Endothelial cell of umbilical vein (primary cell): ENCODE measurements around the gene CCDC85B. TPM values are rescaled to one million over a fixed set of nuclear protein-coding genes. Genes with fewer than 3 reads are reported as not detected.
A peak's percentile ranks its signal among the peaks of the same experiment; 100 is the strongest.
"Not testable (repeated sequence)": the region's sequence is repeated elsewhere in the genome, so short reads cannot be mapped to it uniquely, and the experiment has no call there.

Experiments used
- BruUV-seq: library from RNA; stranded (reverse); fragments of 400-500 nt; replicated peaks from 2 replicates; lab custom pipeline; 2021; lab: Mats Ljungman, UMichigan
- CTCF ChIA-PET: fragments of 300-600, 350-600 bp; sonication (Branson Sonifier 250); formaldehyde crosslinking; loops from one replicate; lab custom pipeline; 2021; ENCODE audit warnings: antibody characterized with exemption, inconsistent platforms; lab: Charles Lee
- POLR2A ChIA-PET: fragments of 300-600, 350-600 bp; sonication (Branson Sonifier 250); formaldehyde crosslinking; loops from one replicate; lab custom pipeline; 2021; ENCODE audit warnings: antibody characterized with exemption, inconsistent platforms; lab: Charles Lee
- DNase-seq: peaks from one replicate; pipeline ENCODE4 v3.0.0-alpha.2; 2011; ENCODE audit warnings: low read depth, low spot score
- FAIRE-seq: peaks from 2 replicates; lab custom pipeline; 2011; peaks lifted over from hg19 to GRCh38; lab: Jason Lieb, UNC
- H2AFZ ChIP-seq: 2 replicates; pipeline ENCODE4 v1.6.0; 2012; ENCODE audit warnings: low read depth, low read length, control low read depth, inconsistent platforms
- H3K27ac ChIP-seq: 2 replicates; pipeline ENCODE4 v1.5.1; 2011; ENCODE audit warnings: low read depth, mild to moderate bottlenecking, control low read depth, low read length, moderate library complexity; ENCODE audit not compliant: insufficient read depth
- H3K27me3 ChIP-seq, 2 experiments: 2 replicates each; pipeline versions ENCODE4 v1.6.0 to v1.6.1; 2011; ENCODE audit warnings: low read length in 2 of 2, mixed read lengths in 1 of 2; ENCODE audit not compliant: control insufficient read depth in 2 of 2, insufficient read depth in 2 of 2
- H3K36me3 ChIP-seq, 2 experiments: 2 replicates in 1 of 2; 3 replicates in 1 of 2; pipeline ENCODE4 v1.5.1; 2011; ENCODE audit warnings: low read length in 2 of 2, mild to moderate bottlenecking in 1 of 2, moderate library complexity in 1 of 2; ENCODE audit not compliant: control insufficient read depth in 2 of 2, insufficient read depth in 2 of 2; ENCODE audit errors: extremely low read depth in 1 of 2
- H3K4me1 ChIP-seq: 3 replicates; pipeline ENCODE4 v1.5.1; 2011; ENCODE audit warnings: mild to moderate bottlenecking, low read length; ENCODE audit not compliant: control insufficient read depth, insufficient read depth; ENCODE audit errors: extremely low read depth
- H3K4me2 ChIP-seq: 2 replicates; pipeline ENCODE4 v1.6.1; 2011; ENCODE audit warnings: low read length, control low read depth, mixed read lengths; ENCODE audit not compliant: insufficient read depth
- H3K4me3 ChIP-seq, 3 experiments: fragments of 200-600 bp in 1 of 3; sonication (generic), shearing (Covaris generic) in 1 of 3; replicated peaks in 1 of 3; 2 replicates each; pipeline ENCODE4 v1.5.1; 2011 to 2016; ENCODE audit warnings: control low read depth in 3 of 3, low read length in 3 of 3, mild to moderate bottlenecking in 2 of 3, inconsistent platforms in 1 of 3, low read depth in 1 of 3, moderate library complexity in 1 of 3; ENCODE audit not compliant: insufficient read depth in 1 of 3
- H3K79me2 ChIP-seq: 2 replicates; pipeline ENCODE4 v1.6.0; 2012; ENCODE audit warnings: low read length, inconsistent platforms; ENCODE audit not compliant: control insufficient read depth, insufficient read depth
- H3K9ac ChIP-seq: replicated peaks from 2 replicates; pipeline ENCODE3; 2011; ENCODE audit warnings: low read length, control low read depth; ENCODE audit not compliant: insufficient read depth; ENCODE audit errors: extremely low read depth
- H3K9me1 ChIP-seq: replicated peaks from 3 replicates; pipeline ENCODE4 v1.6.0; 2011; ENCODE audit warnings: mild to moderate bottlenecking, low read length; ENCODE audit not compliant: control insufficient read depth, insufficient read depth; ENCODE audit errors: extremely low read depth
- H3K9me3 ChIP-seq: replicated peaks from 2 replicates; pipeline ENCODE4 v1.5.1; 2012; ENCODE audit warnings: low read length, inconsistent platforms; ENCODE audit not compliant: control insufficient read depth, insufficient read depth
- H4K20me1 ChIP-seq: replicated peaks from 2 replicates; pipeline ENCODE3; 2011; ENCODE audit warnings: mild to moderate bottlenecking, low read length; ENCODE audit not compliant: control insufficient read depth, insufficient read depth; ENCODE audit errors: extremely low read depth
- EZH2 ChIP-seq: IDR thresholded peaks from 2 replicates; pipeline ENCODE4 v1.6.1; 2012; ENCODE audit warnings: borderline replicate concordance, low read depth, mild to moderate bottlenecking, moderate library complexity, low read length, inconsistent platforms; ENCODE audit not compliant: severe bottlenecking
- FOS ChIP-seq: IDR thresholded peaks from 2 replicates; pipeline ENCODE4 v1.6.1; 2011; ENCODE audit warnings: mild to moderate bottlenecking, low read length, moderate library complexity, borderline replicate concordance; ENCODE audit not compliant: insufficient read depth
- GATA2 ChIP-seq: IDR thresholded peaks from 2 replicates; pipeline ENCODE4 v1.7.0; 2011; ENCODE audit warnings: low read depth, mild to moderate bottlenecking, moderate library complexity, mixed read lengths, low read length; ENCODE audit not compliant: insufficient read length, insufficient read depth
- JUN ChIP-seq: IDR thresholded peaks from 2 replicates; pipeline ENCODE4 v1.6.1; 2011; ENCODE audit warnings: borderline replicate concordance, low read depth; ENCODE audit not compliant: insufficient read length, insufficient read depth
- MYC ChIP-seq: IDR thresholded peaks from one replicate; pipeline ENCODE4 v1.6.1; 2011; ENCODE audit warnings: mild to moderate bottlenecking, low read depth, low read length
- POLR2A ChIP-seq: IDR thresholded peaks from 2 replicates; pipeline ENCODE4 v1.6.1; 2012; ENCODE audit warnings: low read depth, mild to moderate bottlenecking, control low read depth, low read length
- POLR2AphosphoS5 ChIP-seq: IDR thresholded peaks from 2 replicates; pipeline ENCODE4 v1.6.1; 2012; ENCODE audit warnings: low read depth, mild to moderate bottlenecking, control low read depth, low read length, moderate library complexity; ENCODE audit not compliant: insufficient read depth
- dilution Hi-C: fragments of 300-500 bp; cut with MboI; formaldehyde crosslinking; loops from one replicate; pipeline ENCODE4 v1.15.0; 2019; ENCODE audit warnings: low sequenced_read_pairs; ENCODE audit not compliant: extremely low pct_ligation_motif_present
- intact Hi-C: fragments of 100-400 bp; cut with micrococcal nuclease; formaldehyde crosslinking; loops from one replicate; pipeline ENCODE4 v1.10.0; 2022
- polyA plus RNA-seq, 4 experiments: library from polyadenylated mRNA; depleted of rRNA in 3 of 4; stranded (reverse) in 3 of 4; unstranded in 1 of 4; fragments of >200 nt; gene quantifications; 2 replicates each; pipeline versions ENCODE4 v1.2.1 to v1.2.3, GENCODE V29; 2011 to 2012; ENCODE audit warnings: missing spikeins in 1 of 4
- total RNA-seq: library from RNA; stranded (reverse); gene quantifications from 2 replicates; pipeline ENCODE4 v1.2.3, GENCODE V29; 2021
- TF ChIP-seq, protein P1 (sequence below), 2 donors: IDR thresholded peaks; 1 replicate in 1 of 2; 2 replicates in 1 of 2; pipeline ENCODE4 v1.5.1; 2011; ENCODE audit warnings: low read length in 2 of 2, mild to moderate bottlenecking in 2 of 2, moderate library complexity in 2 of 2, control low read depth in 1 of 2, inconsistent platforms in 1 of 2, low read depth in 1 of 2; ENCODE audit not compliant: insufficient read depth in 1 of 2; ENCODE audit errors: extremely low read depth in 1 of 2
- TF ChIP-seq, protein P2 (sequence below): IDR thresholded peaks from 2 replicates; pipeline ENCODE4 v1.6.1; 2011; ENCODE audit not compliant: insufficient read depth, insufficient read length

Gene CCDC85B
- total and polyA plus RNA-seq, 2 donors (not counting 3 experiments of a cell fraction or from before 2014, with no cell fraction given), result 105 to 107 TPM

DNA sequence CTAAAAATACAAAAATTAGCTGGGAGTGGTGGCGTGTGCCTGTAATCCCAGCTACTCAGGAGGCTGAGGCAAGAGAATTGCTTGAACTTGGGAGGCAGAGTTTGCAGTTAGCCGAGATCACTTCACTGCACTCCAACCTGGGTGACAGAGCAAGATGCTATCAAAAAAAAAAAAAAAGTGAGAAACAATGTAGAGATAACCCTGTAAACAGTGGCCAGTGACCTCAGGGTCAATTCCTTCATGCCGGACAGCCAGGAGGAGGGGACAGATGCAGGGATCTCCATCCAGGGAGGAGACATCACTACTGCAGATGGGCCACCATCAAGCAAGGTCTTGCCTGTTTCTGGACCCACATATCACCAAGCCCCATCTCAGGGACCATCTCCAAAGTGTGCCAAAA is 42.7 kb upstream of the CCDC85B start:
- H3K27me3 ChIP-seq, result no peaks in the 10 kb centered on the region
- H4K20me1 ChIP-seq, result no peaks in the 10 kb centered on the region
- BruUV-seq, result no TSS peak
- no peaks in the 10 kb centered on the region for H3K9me1 ChIP-seq
- no peaks in the 10 kb centered on the region for H3K79me2 ChIP-seq
- H2AFZ ChIP-seq, result no peak overlapping the region
- peaks cover 0 to 11% of the 10 kb centered on the region in 2 experiments for H3K36me3 ChIP-seq
- no peak overlapping the region for H3K4me3 ChIP-seq
- TF ChIP-seq EZH2 (no peak), MYC (no peak), JUN (no peak), POLR2AphosphoS5 (no peak), POLR2A (no peak), GATA2 (no peak), FOS (no peak)
- TF ChIP-seq, protein P1, sequence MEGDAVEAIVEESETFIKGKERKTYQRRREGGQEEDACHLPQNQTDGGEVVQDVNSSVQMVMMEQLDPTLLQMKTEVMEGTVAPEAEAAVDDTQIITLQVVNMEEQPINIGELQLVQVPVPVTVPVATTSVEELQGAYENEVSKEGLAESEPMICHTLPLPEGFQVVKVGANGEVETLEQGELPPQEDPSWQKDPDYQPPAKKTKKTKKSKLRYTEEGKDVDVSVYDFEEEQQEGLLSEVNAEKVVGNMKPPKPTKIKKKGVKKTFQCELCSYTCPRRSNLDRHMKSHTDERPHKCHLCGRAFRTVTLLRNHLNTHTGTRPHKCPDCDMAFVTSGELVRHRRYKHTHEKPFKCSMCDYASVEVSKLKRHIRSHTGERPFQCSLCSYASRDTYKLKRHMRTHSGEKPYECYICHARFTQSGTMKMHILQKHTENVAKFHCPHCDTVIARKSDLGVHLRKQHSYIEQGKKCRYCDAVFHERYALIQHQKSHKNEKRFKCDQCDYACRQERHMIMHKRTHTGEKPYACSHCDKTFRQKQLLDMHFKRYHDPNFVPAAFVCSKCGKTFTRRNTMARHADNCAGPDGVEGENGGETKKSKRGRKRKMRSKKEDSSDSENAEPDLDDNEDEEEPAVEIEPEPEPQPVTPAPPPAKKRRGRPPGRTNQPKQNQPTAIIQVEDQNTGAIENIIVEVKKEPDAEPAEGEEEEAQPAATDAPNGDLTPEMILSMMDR (IDR thresholded peaks at IDR 0.05; ENCODE audit: extremely low read depth in 1 of 2, insufficient read depth in 1 of 2, low read depth in 1 of 2, low read length in 2 of 2), result no peak
- TF ChIP-seq, protein P2, sequence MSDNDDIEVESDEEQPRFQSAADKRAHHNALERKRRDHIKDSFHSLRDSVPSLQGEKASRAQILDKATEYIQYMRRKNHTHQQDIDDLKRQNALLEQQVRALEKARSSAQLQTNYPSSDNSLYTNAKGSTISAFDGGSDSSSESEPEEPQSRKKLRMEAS, result no peak
- dilution Hi-C loops, result no loop called here
- no peaks in the 10 kb centered on the region for H3K4me1 ChIP-seq
- FAIRE-seq (no peak), DNase-seq (no peak)
- ChIA-PET CTCF (interaction anchor here (1.3 to 2.8 kb wide), 2 partner anchors 10 to 15 kb away, joined by 6 read pairs; no protein-coding TSS in a partner anchor), POLR2A (no interaction called here)
- no peak overlapping the region for H3K9ac ChIP-seq
- intact Hi-C loops, result no loop called here
- no peak overlapping the region for H3K27ac ChIP-seq
- H3K9me3 ChIP-seq, result no peaks in the 10 kb centered on the region
- H3K4me2 ChIP-seq, result no peak overlapping the region

DNA sequence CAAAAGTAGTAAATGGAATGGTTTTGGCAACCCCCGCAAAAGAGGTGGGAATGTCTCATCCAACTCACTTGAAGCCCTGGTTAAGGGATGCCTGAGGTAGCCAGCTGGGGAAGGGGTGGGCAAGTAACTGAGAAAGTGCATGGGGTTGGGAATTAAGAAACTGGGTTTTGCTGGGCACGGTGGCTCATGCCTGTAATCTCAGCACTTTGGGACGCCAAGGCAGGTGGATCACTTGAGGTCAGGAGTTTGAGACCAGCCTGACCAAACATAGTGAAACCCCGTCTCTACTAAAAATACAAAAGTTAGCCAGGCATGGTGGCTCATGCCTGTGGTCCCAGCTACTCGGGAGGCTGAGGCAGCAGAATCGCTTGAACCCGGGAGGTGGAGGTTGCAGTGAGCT is 41.8 kb upstream of the CCDC85B start:
- dilution Hi-C loops, result not testable (repeated sequence)

More for the DNA sequence above, 41.8 kb upstream of the CCDC85B start:
- DNase-seq, FAIRE-seq, H3K27ac ChIP-seq, H3K4me3 ChIP-seq, H3K4me2 ChIP-seq, H2AFZ ChIP-seq, H3K9me1 ChIP-seq, H3K4me1 ChIP-seq, H4K20me1 ChIP-seq, H3K9ac ChIP-seq, H3K79me2 ChIP-seq, H3K27me3 ChIP-seq, H3K9me3 ChIP-seq, intact Hi-C loops: not testable (repeated sequence)
- TSS peak; percentile 0 for BruUV-seq
- CTCF ChIA-PET, result interaction anchor here (1.6 to 3.4 kb wide), 3 partner anchors 11 to 68 kb away, joined by 6 to 16 read pairs (median 7); partner anchors contain the start of genes AP5B1 and MUS81
- H3K36me3 ChIP-seq, result peaks cover 8 to 20% of the 10 kb centered on the region in 2 experiments
- POLR2A ChIA-PET, result interaction anchor here (0.5 to 1.1 kb wide), 3 partner anchors 10 to 45 kb away, joined by 3 read pairs; partner anchors contain the start of gene CFL1
